KOPT-K1 (cell line): ENCODE results near the gene ZCRB1.

Experiments used
- H3K27ac ChIP-seq: fragments of 200-600 bp; sonication (generic); 2 replicates; pipeline ENCODE4 v1.5.1; 2016; ENCODE audit warnings: antibody characterized with exemption, mild to moderate bottlenecking, low read depth, low read length; ENCODE audit not compliant: poor library complexity, severe bottlenecking
- H3K36me3 ChIP-seq: fragments of 200-600 bp; sonication (generic); 2 replicates; pipeline ENCODE4 v1.5.1; 2017; ENCODE audit warnings: antibody characterized with exemption, mild to moderate bottlenecking, low read length, moderate library complexity; ENCODE audit not compliant: insufficient read depth
- H3K9me3 ChIP-seq: fragments of 200-600 bp; sonication (generic); 2 replicates; pipeline ENCODE4 v1.5.1; 2017; ENCODE audit warnings: antibody characterized with exemption, low read length, mild to moderate bottlenecking; ENCODE audit not compliant: insufficient read depth, poor library complexity, severe bottlenecking

Gene ZCRB1

DNA sequence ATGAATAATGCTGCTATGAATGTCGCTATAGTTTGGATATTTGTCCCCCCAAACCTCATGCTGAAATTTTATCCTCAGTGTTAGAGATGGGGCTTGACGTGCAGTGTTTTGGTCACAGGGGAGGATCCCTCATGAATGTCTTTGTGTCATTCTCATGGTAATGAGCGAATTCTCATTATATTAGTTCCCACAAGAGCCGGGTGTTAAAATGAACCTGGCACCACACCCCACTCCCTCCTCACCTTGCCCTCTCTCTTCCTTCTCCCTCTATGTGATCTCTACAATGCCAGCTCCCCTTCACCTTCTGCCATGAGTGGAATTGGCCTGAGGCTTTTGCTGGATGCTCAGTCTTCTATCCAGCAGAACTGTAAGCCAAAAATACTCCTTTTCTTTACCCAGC is 50.4 kb downstream of the ZCRB1 start:
- peaks cover 6% of the 10 kb centered on the region for H3K9me3 ChIP-seq
- no peaks in the 10 kb centered on the region for H3K36me3 ChIP-seq
- no peak overlapping the region for H3K27ac ChIP-seq

GRCh38 chr12:42273706-42274105 is 52.2 kb downstream of the ZCRB1 start:
- no peaks in the 10 kb centered on the region for H3K36me3 ChIP-seq
- H3K27ac ChIP-seq = no peak overlapping the region
- H3K9me3 ChIP-seq = peaks cover 6% of the 10 kb centered on the region

DNA sequence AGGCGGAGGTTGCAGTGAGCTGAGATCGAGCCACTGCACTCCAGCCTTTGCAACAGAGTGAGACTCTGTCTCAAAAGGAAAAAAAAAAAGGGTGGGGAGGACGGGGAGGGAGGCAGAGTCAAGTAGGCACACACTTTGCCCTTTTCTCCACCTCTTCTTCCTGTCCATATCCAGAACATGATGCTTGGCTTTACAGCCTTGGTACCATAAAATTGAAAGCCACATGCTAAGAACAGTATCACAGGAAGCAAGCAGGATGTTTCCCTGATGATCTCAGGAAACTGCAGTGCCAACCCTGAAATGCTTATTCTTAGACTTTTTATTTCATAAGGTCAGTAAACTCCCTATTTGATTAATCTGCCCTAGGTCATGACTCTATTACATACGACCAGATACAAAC is 55.3 kb downstream of the ZCRB1 start:
- Histone ChIP-seq H3K27ac (no peak overlapping the region), H3K36me3 (no peaks in the 10 kb centered on the region), H3K9me3 (peaks cover 6% of the 10 kb centered on the region)

DNA sequence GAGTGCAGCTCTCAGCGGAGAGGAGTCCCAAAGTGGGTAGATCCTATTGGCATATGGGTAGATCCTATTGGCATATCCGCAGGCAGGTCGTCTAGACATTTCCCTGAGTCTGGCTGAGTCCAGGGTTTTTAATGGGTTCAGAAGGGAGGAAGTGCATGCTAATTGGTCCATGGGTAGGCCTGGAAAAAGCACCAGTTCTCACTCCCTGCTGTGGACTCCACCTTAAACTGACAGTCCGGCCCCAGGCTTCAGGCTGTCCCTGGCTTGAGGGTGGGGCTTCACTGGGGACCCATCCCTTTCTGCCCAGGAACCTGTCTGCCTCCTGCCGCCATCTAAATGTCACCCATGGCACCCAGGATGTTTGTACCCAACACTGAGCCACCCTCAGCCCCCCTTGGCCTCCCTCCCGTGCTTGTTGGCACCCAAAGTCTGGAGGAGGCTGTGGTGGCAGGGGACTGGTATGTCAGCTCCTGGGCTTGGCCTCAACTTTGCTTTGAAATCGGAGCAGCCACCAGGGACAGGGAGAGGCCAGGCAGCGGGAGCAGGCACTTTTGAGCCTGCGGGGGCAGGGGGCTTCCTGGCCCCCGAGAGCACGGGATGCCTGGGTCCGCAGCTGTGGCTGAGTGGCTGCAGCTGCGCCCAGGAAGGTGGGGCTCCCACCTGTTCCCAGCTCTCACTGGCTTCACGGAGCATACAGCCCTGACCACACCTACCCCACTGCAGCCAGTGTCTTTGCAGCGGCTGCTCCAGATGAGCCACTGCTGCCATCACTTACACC is 58.3 kb downstream of the ZCRB1 start:
- H3K9me3 ChIP-seq = peaks cover 3% of the 10 kb centered on the region
- H3K36me3 ChIP-seq = no peaks in the 10 kb centered on the region
- H3K27ac ChIP-seq = no peak overlapping the region

- no peaks in the 10 kb centered on the region for H3K36me3 ChIP-seq
- no peaks in the 10 kb centered on the region for H3K9me3 ChIP-seq
- H3K27ac ChIP-seq = no peak overlapping the region
Measured at GRCh38 chr12:42266579-42267230, 59.2 kb downstream of the ZCRB1 start.

GRCh38 chr12:42262271-42262670 is 63.6 kb downstream of the ZCRB1 start:
- Histone ChIP-seq H3K9me3 (no peaks in the 10 kb centered on the region), H3K27ac (no peak overlapping the region), H3K36me3 (no peaks in the 10 kb centered on the region)
